HG02642 (cell line): ENCODE results near the gene ADISSP.

Experiments
- ATAC-seq: cut with Tn5 transposase; IDR thresholded peaks from one replicate; pipeline ENCODE4 v1.9.1; 2021; ENCODE audit warnings: mild to moderate bottlenecking; ENCODE audit not compliant: unreplicated experiment, poor library complexity

ADISSP gene

GRCh38 chr20:3723284-3723683, 44.3 kb downstream of the ADISSP start:
- ATAC-seq = no peak

GRCh38 chr20:3721912-3722311, 45.6 kb downstream of the ADISSP start:
- no peak for ATAC-seq

GRCh38 chr20:3720626-3721025, 46.9 kb downstream of the ADISSP start:
- ATAC-seq = no peak

- no peak for ATAC-seq
Measured at GRCh38 chr20:3720068-3720467, 47.5 kb downstream of the ADISSP start.

- no peak for ATAC-seq
Measured at GRCh38 chr20:3719046-3719445, 48.5 kb downstream of the ADISSP start.

GRCh38 chr20:3716195-3716834, 51.2 kb downstream of the ADISSP start:
- no peak for ATAC-seq

GRCh38 chr20:3714092-3714491, 53.5 kb downstream of the ADISSP start:
- ATAC-seq = no peak

GRCh38 chr20:3712279-3712873, 55.2 kb downstream of the ADISSP start, which contains the start of gene SIGLEC1:
Gene SIGLEC1, minus strand, starts transcription at chr20:3712600. Its CDS starts 5,472 bp downstream, at chr20:3707128.
- no peak for ATAC-seq

- ATAC-seq = no peak
Measured at GRCh38 chr20:3711484-3711941, 56.0 kb downstream of the ADISSP start.

- ATAC-seq = no peak
Measured at GRCh38 chr20:3710703-3711483, 56.7 kb downstream of the ADISSP start.

- ATAC-seq = no peak
Measured at GRCh38 chr20:3710011-3710466, 57.5 kb downstream of the ADISSP start.

GRCh38 chr20:3707508-3707899, 60.0 kb downstream of the ADISSP start:
- ATAC-seq = no peak

- ATAC-seq = no peak
Measured at GRCh38 chr20:3706774-3707507, 60.6 kb downstream of the ADISSP start.

GRCh38 chr20:3705970-3706739, 61.4 kb downstream of the ADISSP start:
- ATAC-seq = no peak

GRCh38 chr20:3705491-3705969, 62.0 kb downstream of the ADISSP start:
- no peak for ATAC-seq

GRCh38 chr20:3704087-3704486, 63.5 kb downstream of the ADISSP start:
- no peak for ATAC-seq
